Ramos (cell line): ENCODE measurements around the gene SPANXC.
"Not testable (repeated sequence)": the region's sequence is repeated elsewhere in the genome, so short reads cannot be mapped to it uniquely, and the experiment has no call there.

Experiments used
- in situ Hi-C: fragments of 300-500 bp; cut with MboI; formaldehyde crosslinking; loops from one replicate; pipeline ENCODE4 v1.14.3; 2022; ENCODE audit warnings: low sequenced_read_pairs; ENCODE audit not compliant: unreplicated experiment

SPANXC gene, protein sequence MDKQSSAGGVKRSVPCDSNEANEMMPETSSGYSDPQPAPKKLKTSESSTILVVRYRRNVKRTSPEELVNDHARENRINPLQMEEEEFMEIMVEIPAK

DNA sequence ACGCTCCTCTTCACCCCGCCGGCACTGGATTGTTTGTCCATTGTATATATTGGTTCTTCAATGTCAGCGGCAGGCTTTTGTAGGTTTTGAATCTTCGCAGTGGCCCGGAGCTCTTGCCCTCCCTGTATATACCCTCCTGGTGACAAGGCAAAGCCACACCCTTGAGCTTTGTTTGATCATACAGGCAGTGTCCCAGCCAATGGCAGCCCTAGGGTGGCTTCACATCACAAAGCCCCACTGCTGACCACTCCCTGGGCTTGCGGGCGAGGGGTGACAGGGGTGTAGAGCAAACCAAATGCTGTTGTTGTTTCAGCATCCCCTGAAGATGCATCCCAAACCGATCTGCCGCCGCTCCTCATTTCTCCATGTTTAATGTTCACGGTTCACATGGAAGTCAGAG lies at the start of gene SPANXC:
Gene SPANXC (minus strand): TSS at position 101 of the 400 bp plus-strand sequence. CDS start 60 bp downstream, at position 41.
- in situ Hi-C loops: not testable (repeated sequence)

DNA sequence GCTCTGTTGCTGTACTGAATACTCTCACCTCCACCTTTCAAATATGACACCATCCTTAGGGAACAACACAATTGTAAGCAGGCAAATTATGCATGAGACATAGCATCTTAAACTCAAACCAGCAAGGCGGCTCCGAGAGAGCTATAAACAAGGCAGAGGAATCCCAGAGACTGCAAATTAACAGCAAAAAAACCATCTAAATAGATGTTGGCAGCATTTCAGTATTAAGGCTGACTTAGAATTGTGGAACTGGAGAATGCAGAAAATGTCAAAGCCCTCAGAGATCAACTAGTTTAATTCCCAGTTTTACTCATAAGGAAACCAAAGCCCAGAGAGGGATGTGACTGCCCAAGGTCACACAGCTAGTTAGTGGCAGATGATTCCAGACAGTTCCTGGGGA lies 37.2 kb upstream of the SPANXC start:
- in situ Hi-C loops: no loop called here

DNA sequence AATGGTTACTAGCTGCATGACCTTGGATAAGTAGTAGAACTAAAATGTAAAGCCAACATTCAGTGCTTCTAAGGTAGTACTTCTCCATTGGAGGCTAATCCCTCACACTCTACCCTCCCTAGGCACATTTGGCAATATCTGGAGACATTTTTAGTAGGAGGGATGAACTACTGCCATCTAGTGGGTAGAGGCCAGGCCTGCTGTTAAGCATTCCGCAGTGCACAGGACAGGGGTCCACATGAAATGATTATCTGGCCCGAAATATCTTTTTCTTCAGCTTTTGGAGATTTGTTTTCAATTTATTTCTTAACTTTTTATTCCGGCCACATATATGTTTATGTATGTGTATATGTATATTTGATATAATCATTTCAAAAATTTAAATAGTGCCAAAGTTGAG lies 36.0 kb upstream of the SPANXC start:
- in situ Hi-C loops: no loop called here

DNA sequence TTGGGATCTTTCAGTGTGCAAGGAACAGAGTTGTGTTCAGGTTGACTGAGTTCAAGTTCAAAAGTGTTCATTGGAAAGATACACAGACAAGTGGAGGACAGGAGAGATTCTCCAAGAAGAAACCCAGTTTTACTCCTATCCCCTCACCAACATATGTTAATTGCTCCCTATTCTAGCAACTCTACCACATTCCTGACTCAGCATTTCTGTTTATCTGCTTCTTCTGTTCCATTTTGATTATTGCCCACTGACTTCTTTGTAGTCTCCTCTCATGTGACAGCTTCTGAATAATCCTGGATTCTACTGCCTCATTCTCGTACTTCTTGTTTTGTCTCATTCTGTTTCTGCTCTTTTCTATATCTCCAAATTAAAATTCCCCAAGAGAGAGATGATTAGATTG lies 15.8 kb upstream of the SPANXC start:
- in situ Hi-C loops: no loop called here

DNA sequence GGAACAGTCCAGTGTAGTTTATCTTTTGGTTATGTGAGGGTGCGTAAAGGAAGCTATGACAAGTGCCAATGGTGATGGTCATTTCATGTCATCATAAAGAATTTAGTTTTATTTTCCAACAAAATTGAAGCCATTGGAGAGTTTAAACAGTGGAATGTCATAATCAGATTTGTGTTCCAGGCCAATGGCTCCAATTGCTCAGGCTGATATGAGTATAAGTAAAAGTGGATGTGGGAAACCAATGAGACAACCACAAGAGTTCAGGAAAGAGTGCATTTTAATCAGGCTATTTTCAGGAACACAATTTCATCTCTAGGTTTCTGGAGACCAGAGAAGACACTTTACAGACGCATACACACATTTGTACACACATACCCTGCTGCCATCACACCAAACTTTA lies 20.7 kb downstream of the SPANXC start:
- in situ Hi-C loops: no loop called here

DNA sequence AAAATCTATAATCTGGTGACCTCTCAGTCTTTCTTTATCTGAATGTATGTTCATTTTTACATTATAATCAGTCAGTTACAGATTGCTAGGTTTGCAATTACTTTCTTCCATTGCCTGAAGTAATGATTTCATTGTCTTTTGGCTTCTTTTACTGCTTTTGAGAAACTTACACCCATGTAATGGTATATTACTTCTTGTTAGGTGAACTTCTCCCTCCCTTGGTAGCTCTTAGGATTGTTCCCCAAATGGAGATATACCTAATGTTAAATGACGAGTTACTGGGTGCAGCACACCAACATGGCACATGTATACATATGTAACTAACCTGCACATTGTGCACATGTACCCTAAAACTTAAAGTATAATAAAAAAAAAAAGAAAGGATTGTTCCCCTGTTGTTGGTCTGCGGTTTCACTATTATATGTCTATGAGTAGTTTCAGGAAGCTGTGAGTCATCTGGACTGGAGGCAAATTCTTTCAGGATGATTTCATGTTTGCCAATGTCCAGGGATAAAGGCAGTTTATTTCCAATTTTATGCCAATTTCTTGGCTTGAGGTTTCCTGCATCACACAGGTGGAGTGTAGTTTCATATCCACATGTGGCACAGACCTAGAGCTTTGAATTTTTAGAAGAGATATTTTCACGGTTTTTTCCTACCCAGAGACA lies 21.8 kb downstream of the SPANXC start:
- in situ Hi-C loops: no loop called here

DNA sequence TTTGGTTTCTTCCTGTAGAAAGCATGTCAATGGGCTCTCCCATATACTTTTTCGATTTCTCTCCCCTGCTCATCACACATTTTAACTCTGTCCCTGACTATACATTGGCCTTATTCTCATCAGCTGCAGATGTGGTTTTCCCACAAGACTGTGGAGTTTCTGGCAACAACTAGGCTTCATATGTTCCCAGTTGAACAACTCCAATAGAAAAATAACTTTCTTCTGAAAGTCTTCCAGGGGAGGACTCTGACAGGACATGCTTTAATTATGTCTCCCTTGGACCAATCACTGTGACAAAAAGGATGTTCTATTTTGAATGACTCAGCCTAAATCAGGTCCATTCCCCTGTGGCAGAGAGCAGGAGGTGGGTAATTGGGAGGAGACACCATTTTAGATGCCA lies 28.1 kb downstream of the SPANXC start:
- in situ Hi-C loops: no loop called here

DNA sequence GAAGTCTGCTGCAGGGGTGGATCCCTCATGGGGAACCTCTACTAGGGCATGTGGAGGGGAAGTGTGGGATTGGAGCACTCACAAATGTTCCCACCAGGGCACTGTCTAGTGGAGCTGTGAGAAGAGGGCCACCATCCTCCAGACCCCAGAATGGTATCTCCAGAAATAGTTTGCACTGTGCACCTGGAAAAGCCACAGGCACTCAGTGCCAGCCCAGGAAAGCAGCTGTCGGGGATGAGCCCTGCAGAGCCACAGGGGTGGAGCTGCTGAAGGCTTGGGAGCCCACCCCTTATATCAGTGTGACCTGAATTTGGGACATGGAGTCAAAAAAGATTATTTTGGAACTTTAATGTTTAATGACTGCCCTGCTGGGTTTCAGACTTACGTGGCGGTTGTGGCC lies 40.4 kb downstream of the SPANXC start:
- in situ Hi-C loops: no loop called here
